AG10803 (cell line): ENCODE measurements around the gene ZNF320.
"Not testable (repeated sequence)": the region's sequence is repeated elsewhere in the genome, so short reads cannot be mapped to it uniquely, and the experiment has no call there.

Experiments used
- DNase-seq: peaks from one replicate; pipeline ENCODE4 v3.0.0; 2010; ENCODE audit warnings: low read depth
- H3K4me3 ChIP-seq: 2 replicates; pipeline ENCODE4 v1.5.1; 2011; ENCODE audit warnings: mild to moderate bottlenecking, low read length, control low read depth
- CTCF ChIP-seq: conservative IDR thresholded peaks from 2 replicates; pipeline ENCODE4 v1.5.1; 2011; ENCODE audit warnings: mild to moderate bottlenecking, low read length, control low read depth, inconsistent platforms

Gene ZNF320

GRCh38 chr19:52871466-52871865 is 26.0 kb downstream of the ZNF320 start:
- TF ChIP-seq CTCF: no peak
- no peak overlapping the region for H3K4me3 ChIP-seq
- DNase-seq: no peak

- not testable (repeated sequence) for H3K4me3 ChIP-seq, DNase-seq
Observed at GRCh38 chr19:52868031-52868430, 29.4 kb downstream of the ZNF320 start.

- DNase-seq: peak; percentile 53
- peak within 1 kb of the TSS; percentile 74 for H3K4me3 ChIP-seq
- TF ChIP-seq CTCF: 0 out of 2 replicates have a peak, but pooled peaks have one; percentile 11
Observed at GRCh38 chr19:52857378-52858191, 39.9 kb downstream of the ZNF320 start, which contains the start of gene ZNF468. TSS of gene ZNF468 (minus strand) at chr19:52857619. CDS start at chr19:52854272, 3,347 bp downstream.

- peak; percentile 24 for DNase-seq
- H3K4me3 ChIP-seq: peak overlapping the region; percentile 74
Observed at GRCh38 chr19:52856540-52857377, 40.7 kb downstream of the ZNF320 start.
